T-helper 17 cell (primary cell): ENCODE data around the gene ASAP2. TPM values are rescaled to one million over a fixed set of nuclear protein-coding genes. Genes with fewer than 3 reads are reported as not detected.
A peak's percentile ranks its signal among the peaks of the same experiment; 100 is the strongest.
"Not testable (repeated sequence)": the region's sequence is repeated elsewhere in the genome, so short reads cannot be mapped to it uniquely, and the experiment has no call there.

ENCODE experiments used
- ATAC-seq: fragments of 150-1000 bp; cut with Tn5 transposase; 2 replicates; pipeline ENCODE4 v1.10.0; 2021; ENCODE audit warnings: mild to moderate bottlenecking, moderate library complexity
- DNase-seq, 3 donors: peaks; one replicate each; pipeline versions ENCODE4 v3.0.0 to v3.0.0-alpha.2; 2020 to 2021
- H3K9me3 ChIP-seq: one replicate; pipeline ENCODE4 v1.7.0; 2013; ENCODE audit warnings: low read length, mild to moderate bottlenecking; ENCODE audit not compliant: control insufficient read depth, poor library complexity, severe bottlenecking
- H3K27ac Mint-ChIP-seq: one replicate; pipeline ENCODE4 v1.8.0; 2022; ENCODE audit warnings: mild to moderate bottlenecking, moderate library complexity, mixed read lengths
- H3K27me3 Mint-ChIP-seq: one replicate; pipeline ENCODE4 v1.8.0; 2022; ENCODE audit warnings: mixed read lengths
- H3K36me3 Mint-ChIP-seq: one replicate; pipeline ENCODE4 v1.8.0; 2022; ENCODE audit warnings: low read depth, mixed read lengths
- H3K4me1 Mint-ChIP-seq: one replicate; pipeline ENCODE4 v1.8.0; 2022; ENCODE audit warnings: mild to moderate bottlenecking, mixed read lengths
- H3K4me3 Mint-ChIP-seq: one replicate; pipeline ENCODE4 v1.8.0; 2022; ENCODE audit warnings: mild to moderate bottlenecking, moderate library complexity, mixed read lengths
- total RNA-seq, 4 donors: library from RNA in 2 of 4; stranded (reverse) in 2 of 4; gene quantifications; one replicate each; pipeline ENCODE4 v1.2.3 and lab custom pipeline; 2022 to 2026

The ASAP2 gene
- total RNA-seq, 2 donors from 2014 or later = 0.75 to 14.8 TPM

- ATAC-seq (no peak), DNase-seq (no peak)
- no peaks in the 10 kb centered on the region for H3K9me3 ChIP-seq
- no peaks in the 10 kb centered on the region for H3K36me3 Mint-ChIP-seq
- no peak overlapping the region for H3K4me3 Mint-ChIP-seq
- no peak overlapping the region for H3K27ac Mint-ChIP-seq
- peaks cover 2% of the 10 kb centered on the region for H3K4me1 Mint-ChIP-seq
- no peaks in the 10 kb centered on the region for H3K27me3 Mint-ChIP-seq
Observed at GRCh38 chr2:9390151-9390850, 183.7 kb downstream of the ASAP2 start.

- ATAC-seq (no peak), DNase-seq (no peak)
- no peaks in the 10 kb centered on the region for H3K9me3 ChIP-seq
- Mint-ChIP-seq H3K4me3 (no peak overlapping the region), H3K4me1 (peaks cover 2% of the 10 kb centered on the region), H3K27ac (no peak overlapping the region), H3K36me3 (no peaks in the 10 kb centered on the region), H3K27me3 (no peaks in the 10 kb centered on the region)
Observed at GRCh38 chr2:9390991-9391390, 184.4 kb downstream of the ASAP2 start.

GRCh38 chr2:9391961-9392720 lies 185.5 kb downstream of the ASAP2 start:
- H3K36me3 Mint-ChIP-seq = no peaks in the 10 kb centered on the region
- ATAC-seq = no peak
- H3K4me1 Mint-ChIP-seq = peaks cover 2% of the 10 kb centered on the region
- H3K4me3 Mint-ChIP-seq = no peak overlapping the region
- H3K9me3 ChIP-seq = no peaks in the 10 kb centered on the region
- H3K27me3 Mint-ChIP-seq = no peaks in the 10 kb centered on the region
- no peak overlapping the region for H3K27ac Mint-ChIP-seq
- DNase-seq = no peak

GRCh38 chr2:9392898-9393765 lies 186.5 kb downstream of the ASAP2 start:
- no peaks in the 10 kb centered on the region for H3K27me3 Mint-ChIP-seq
- no peak for DNase-seq

GRCh38 chr2:9394816-9395215 lies 188.2 kb downstream of the ASAP2 start:
- no peak overlapping the region for H3K4me3 Mint-ChIP-seq
- DNase-seq = no peak
- H3K27me3 Mint-ChIP-seq = no peaks in the 10 kb centered on the region
- H3K4me1 Mint-ChIP-seq = no peaks in the 10 kb centered on the region
- H3K36me3 Mint-ChIP-seq = no peaks in the 10 kb centered on the region
- no peak for ATAC-seq
- no peak overlapping the region for H3K27ac Mint-ChIP-seq
- H3K9me3 ChIP-seq = no peaks in the 10 kb centered on the region

More at GRCh38 chr2:9392898-9393765, 186.5 kb downstream of the ASAP2 start:
- H3K9me3 ChIP-seq = no peaks in the 10 kb centered on the region
- ATAC-seq = no peak
- no peaks in the 10 kb centered on the region for H3K36me3 Mint-ChIP-seq
- H3K4me3 Mint-ChIP-seq = no peak overlapping the region
- H3K27ac Mint-ChIP-seq = no peak overlapping the region
- no peaks in the 10 kb centered on the region for H3K4me1 Mint-ChIP-seq

GRCh38 chr2:9397201-9397600 lies 190.6 kb downstream of the ASAP2 start:
- ATAC-seq (no peak), DNase-seq (no peak)
- H3K36me3 Mint-ChIP-seq = no peaks in the 10 kb centered on the region
- H3K27me3 Mint-ChIP-seq = no peaks in the 10 kb centered on the region
- no peak overlapping the region for H3K4me3 Mint-ChIP-seq
- H3K9me3 ChIP-seq = no peaks in the 10 kb centered on the region
- H3K27ac Mint-ChIP-seq = no peak overlapping the region
- peaks cover 4% of the 10 kb centered on the region for H3K4me1 Mint-ChIP-seq

- not testable (repeated sequence) for DNase-seq, H3K36me3 Mint-ChIP-seq, H3K27me3 Mint-ChIP-seq, H3K9me3 ChIP-seq, ATAC-seq, H3K4me1 Mint-ChIP-seq, H3K4me3 Mint-ChIP-seq, H3K27ac Mint-ChIP-seq
Observed at GRCh38 chr2:9398251-9398650, 191.6 kb downstream of the ASAP2 start.

- no peak for DNase-seq
- Mint-ChIP-seq H3K4me1 (peaks cover 6% of the 10 kb centered on the region), H3K36me3 (no peaks in the 10 kb centered on the region), H3K4me3 (no peak overlapping the region), H3K27ac (peak overlapping the region; percentile 51), H3K27me3 (no peaks in the 10 kb centered on the region)
- ATAC-seq = no peak
- no peaks in the 10 kb centered on the region for H3K9me3 ChIP-seq
Observed at GRCh38 chr2:9398881-9399780, 192.5 kb downstream of the ASAP2 start.

- DNase-seq (no peak), ATAC-seq (no peak)
- peaks cover 7% of the 10 kb centered on the region for H3K4me1 Mint-ChIP-seq
- no peak overlapping the region for H3K27ac Mint-ChIP-seq
- no peaks in the 10 kb centered on the region for H3K36me3 Mint-ChIP-seq
- H3K27me3 Mint-ChIP-seq = no peaks in the 10 kb centered on the region
- no peak overlapping the region for H3K4me3 Mint-ChIP-seq
- H3K9me3 ChIP-seq = no peaks in the 10 kb centered on the region
Observed at GRCh38 chr2:9400268-9401058, 193.9 kb downstream of the ASAP2 start.

GRCh38 chr2:9401059-9401547 lies 194.5 kb downstream of the ASAP2 start:
- H3K4me3 Mint-ChIP-seq = no peak overlapping the region
- no peaks in the 10 kb centered on the region for H3K36me3 Mint-ChIP-seq
- peak overlapping the region; percentile 39 for H3K27ac Mint-ChIP-seq
- no peaks in the 10 kb centered on the region for H3K9me3 ChIP-seq
- DNase-seq = no peak
- ATAC-seq = no peak
- H3K4me1 Mint-ChIP-seq = peaks cover 7% of the 10 kb centered on the region
- no peaks in the 10 kb centered on the region for H3K27me3 Mint-ChIP-seq

GRCh38 chr2:9401646-9402371 lies 195.2 kb downstream of the ASAP2 start:
- Mint-ChIP-seq H3K4me3 (no peak overlapping the region), H3K36me3 (no peaks in the 10 kb centered on the region), H3K4me1 (peaks cover 7% of the 10 kb centered on the region), H3K27me3 (no peaks in the 10 kb centered on the region), H3K27ac (peak overlapping the region; percentile 39)
- H3K9me3 ChIP-seq = no peaks in the 10 kb centered on the region
- no peak for DNase-seq
- no peak for ATAC-seq
